SU-DHL-6 (cell line): ENCODE data around the gene CHD6.

Source experiments
- H2AFZ ChIP-seq: fragments of 200-600 bp; sonication (generic); 2 replicates; pipeline ENCODE4 v1.6.1; 2014; ENCODE audit warnings: low read depth, mild to moderate bottlenecking, moderate library complexity, mixed read lengths, antibody characterized with exemption, low read length; ENCODE audit not compliant: severe bottlenecking
- H3F3A ChIP-seq: fragments of 200-600 bp; shearing (Covaris generic); 2 replicates; pipeline ENCODE4 v1.6.0; 2016; ENCODE audit warnings: antibody characterized with exemption, mild to moderate bottlenecking; ENCODE audit not compliant: insufficient read depth
- H3K27ac ChIP-seq: fragments of 200-600 bp; sonication (generic); 2 replicates; pipeline ENCODE4 v1.5.1; 2016; ENCODE audit warnings: low read depth, mild to moderate bottlenecking, low read length, moderate library complexity, mixed read lengths
- H3K27me3 ChIP-seq: fragments of 200-600 bp; sonication (generic), shearing (Covaris generic); 2 replicates; pipeline ENCODE4 v1.6.0; 2014; ENCODE audit warnings: mild to moderate bottlenecking, low read length
- H3K36me3 ChIP-seq: fragments of 200-600 bp; sonication (generic); 2 replicates; pipeline ENCODE4 v1.6.1; 2014; ENCODE audit warnings: mild to moderate bottlenecking, low read length, mixed read lengths
- H3K4me2 ChIP-seq: fragments of 300-600, 200-600 bp; shearing (Covaris generic), sonication (generic); 2 replicates; pipeline ENCODE4 v1.6.0; 2014; ENCODE audit warnings: low read length, low read depth, mild to moderate bottlenecking; ENCODE audit not compliant: poor library complexity, severe bottlenecking
- H3K4me3 ChIP-seq: fragments of 200-600 bp; sonication (generic); 2 replicates; pipeline ENCODE4 v1.5.1; 2014; ENCODE audit warnings: antibody characterized with exemption, low read length, mild to moderate bottlenecking, mixed read lengths; ENCODE audit not compliant: insufficient read depth, poor library complexity, severe bottlenecking
- H3K79me2 ChIP-seq: fragments of 200-600 bp; sonication (generic); 2 replicates; pipeline ENCODE4 v1.6.1; 2014; ENCODE audit warnings: mild to moderate bottlenecking, low read length, moderate library complexity; ENCODE audit not compliant: insufficient read depth
- H3K9ac ChIP-seq: fragments of 200-600 bp; sonication (generic); 2 replicates; pipeline ENCODE4 v1.7.0; 2014; ENCODE audit warnings: mild to moderate bottlenecking, low read length
- H3K9me2 ChIP-seq: fragments of 200-600 bp; sonication (generic); replicated peaks from 2 replicates; pipeline ENCODE4 v1.6.1; 2014; ENCODE audit warnings: low read length; ENCODE audit not compliant: insufficient read depth
- H3K9me3 ChIP-seq: fragments of 200-600 bp; sonication (generic); 2 replicates; pipeline ENCODE4 v1.6.1; 2014; ENCODE audit warnings: low read length, mixed read lengths; ENCODE audit not compliant: insufficient read depth
- H4K20me1 ChIP-seq: fragments of 200-600 bp; sonication (generic); 2 replicates; pipeline ENCODE4 v1.6.1; 2014; ENCODE audit warnings: low read depth, mild to moderate bottlenecking, antibody characterized with exemption, low read length, moderate library complexity, mixed read lengths
- CTCF ChIP-seq: fragments of 200-600 bp; sonication (generic); IDR thresholded peaks from one replicate; pipeline ENCODE4 v1.5.1; 2017; ENCODE audit warnings: antibody characterized with exemption, mild to moderate bottlenecking, low read length, moderate library complexity; ENCODE audit not compliant: insufficient read depth, poor library complexity, severe bottlenecking
- EZH2phosphoT487 ChIP-seq: fragments of 200-600 bp; sonication (generic), shearing (Covaris generic); conservative IDR thresholded peaks from 2 replicates; pipeline ENCODE4 v1.6.1; 2018; ENCODE audit warnings: mild to moderate bottlenecking, antibody characterized with exemption, low read length, moderate library complexity, mixed read lengths

CHD6 gene

DNA sequence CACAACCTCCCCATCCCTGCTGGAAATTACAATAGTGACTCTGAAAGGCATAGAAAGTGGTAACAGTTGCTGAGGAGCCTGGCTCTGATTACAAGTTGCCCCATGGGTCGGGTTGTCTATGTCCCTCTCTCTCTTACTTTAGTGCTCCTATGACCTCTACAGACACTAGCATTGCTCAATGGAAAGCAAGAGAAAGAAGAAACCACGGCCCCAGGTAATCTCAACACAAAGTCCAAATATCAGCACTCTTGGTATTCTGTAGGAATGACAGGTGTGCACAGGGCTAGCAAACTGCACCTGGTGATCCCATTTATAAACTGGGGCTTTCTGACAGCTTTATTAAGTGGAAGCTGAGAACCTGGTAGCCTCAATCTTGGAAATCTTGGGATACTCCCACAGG, 171.2 kb downstream of the CHD6 start:
- Histone ChIP-seq H3K9me2 (no peaks in the 10 kb centered on the region), H3K4me3 (no peak overlapping the region), H3F3A (no peaks in the 10 kb centered on the region), H3K27ac (no peak overlapping the region), H3K9me3 (no peaks in the 10 kb centered on the region), H3K79me2 (no peaks in the 10 kb centered on the region), H4K20me1 (no peaks in the 10 kb centered on the region), H3K27me3 (no peaks in the 10 kb centered on the region), H3K36me3 (no peaks in the 10 kb centered on the region), H2AFZ (no peak overlapping the region), H3K4me2 (no peak overlapping the region), H3K9ac (no peak overlapping the region)
- TF ChIP-seq CTCF, result no peak
- TF ChIP-seq EZH2phosphoT487, result no peak

- Histone ChIP-seq H3K27ac (no peak overlapping the region), H3K4me2 (no peak overlapping the region), H3K79me2 (no peaks in the 10 kb centered on the region), H3K27me3 (no peaks in the 10 kb centered on the region), H3K9me2 (no peaks in the 10 kb centered on the region), H2AFZ (no peak overlapping the region), H3K9ac (no peak overlapping the region), H3K9me3 (no peaks in the 10 kb centered on the region), H4K20me1 (no peaks in the 10 kb centered on the region), H3K4me3 (no peak overlapping the region), H3K36me3 (no peaks in the 10 kb centered on the region), H3F3A (no peaks in the 10 kb centered on the region)
- TF ChIP-seq CTCF (no peak), EZH2phosphoT487 (no peak)
These were observed 171.7 kb downstream of the CHD6 start for GRCh38 chr20:41446456-41446855.

GRCh38 chr20:41444821-41445220, 173.4 kb downstream of the CHD6 start:
- no peaks in the 10 kb centered on the region for H3K9me2 ChIP-seq
- no peak overlapping the region for H3K9ac ChIP-seq
- TF ChIP-seq EZH2phosphoT487 (no peak), CTCF (no peak)
- no peak overlapping the region for H3K4me2 ChIP-seq
- no peaks in the 10 kb centered on the region for H3K79me2 ChIP-seq
- H3K27me3 ChIP-seq, result no peaks in the 10 kb centered on the region
- H3K36me3 ChIP-seq, result no peaks in the 10 kb centered on the region
- H2AFZ ChIP-seq, result no peak overlapping the region
- no peak overlapping the region for H3K4me3 ChIP-seq
- H3K9me3 ChIP-seq, result no peaks in the 10 kb centered on the region
- no peaks in the 10 kb centered on the region for H4K20me1 ChIP-seq
- no peak overlapping the region for H3K27ac ChIP-seq
- no peaks in the 10 kb centered on the region for H3F3A ChIP-seq

DNA sequence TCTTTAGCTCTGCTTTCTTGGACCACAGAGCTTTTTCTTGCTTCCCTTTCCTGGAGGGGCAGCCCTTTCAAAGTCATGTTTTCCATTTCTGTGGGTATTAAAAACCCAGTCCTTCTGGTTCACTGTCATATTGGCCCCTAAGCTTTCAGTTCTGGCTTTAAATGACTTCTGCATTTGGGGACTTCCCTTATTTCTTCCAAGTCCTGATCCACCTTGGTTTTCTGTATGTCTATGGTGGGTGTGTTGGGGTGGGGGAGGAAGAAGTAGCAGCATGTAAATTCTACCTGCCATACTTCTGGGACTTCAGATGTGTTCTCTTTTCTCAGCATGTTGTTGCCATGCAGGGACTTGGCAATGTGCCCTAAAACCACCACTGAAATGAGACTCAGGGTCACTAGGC, 174.5 kb downstream of the CHD6 start:
- Histone ChIP-seq H3K36me3 (no peaks in the 10 kb centered on the region), H3K27ac (no peak overlapping the region), H3K4me2 (no peak overlapping the region), H3K9ac (no peak overlapping the region), H2AFZ (no peak overlapping the region), H3K9me3 (no peaks in the 10 kb centered on the region), H3K79me2 (no peaks in the 10 kb centered on the region), H3K27me3 (no peaks in the 10 kb centered on the region), H4K20me1 (no peaks in the 10 kb centered on the region), H3K4me3 (no peak overlapping the region), H3F3A (no peaks in the 10 kb centered on the region), H3K9me2 (no peaks in the 10 kb centered on the region)
- TF ChIP-seq CTCF (no peak), EZH2phosphoT487 (no peak)
